IMR-90 (cell line): Measurements from ENCODE around the gene PPP1R37.

Experiments
- MAZ ChIP-seq: IDR thresholded peaks from 2 replicates; pipeline ENCODE4 v1.6.1; 2012; ENCODE audit warnings: low read depth, mild to moderate bottlenecking, low read length, improper control_type of control experiment, moderate library complexity, borderline replicate concordance
- TF ChIP-seq, protein P1 (sequence below): conservative IDR thresholded peaks from 2 replicates; pipeline ENCODE4 v1.5.1; 2012; ENCODE audit warnings: mild to moderate bottlenecking, low read depth, low read length, improper control_type of control experiment

GRCh38 chr19:45149129-45149528 is 56.1 kb downstream of the PPP1R37 start:
- TF ChIP-seq MAZ: no peak
- TF ChIP-seq, protein P1, sequence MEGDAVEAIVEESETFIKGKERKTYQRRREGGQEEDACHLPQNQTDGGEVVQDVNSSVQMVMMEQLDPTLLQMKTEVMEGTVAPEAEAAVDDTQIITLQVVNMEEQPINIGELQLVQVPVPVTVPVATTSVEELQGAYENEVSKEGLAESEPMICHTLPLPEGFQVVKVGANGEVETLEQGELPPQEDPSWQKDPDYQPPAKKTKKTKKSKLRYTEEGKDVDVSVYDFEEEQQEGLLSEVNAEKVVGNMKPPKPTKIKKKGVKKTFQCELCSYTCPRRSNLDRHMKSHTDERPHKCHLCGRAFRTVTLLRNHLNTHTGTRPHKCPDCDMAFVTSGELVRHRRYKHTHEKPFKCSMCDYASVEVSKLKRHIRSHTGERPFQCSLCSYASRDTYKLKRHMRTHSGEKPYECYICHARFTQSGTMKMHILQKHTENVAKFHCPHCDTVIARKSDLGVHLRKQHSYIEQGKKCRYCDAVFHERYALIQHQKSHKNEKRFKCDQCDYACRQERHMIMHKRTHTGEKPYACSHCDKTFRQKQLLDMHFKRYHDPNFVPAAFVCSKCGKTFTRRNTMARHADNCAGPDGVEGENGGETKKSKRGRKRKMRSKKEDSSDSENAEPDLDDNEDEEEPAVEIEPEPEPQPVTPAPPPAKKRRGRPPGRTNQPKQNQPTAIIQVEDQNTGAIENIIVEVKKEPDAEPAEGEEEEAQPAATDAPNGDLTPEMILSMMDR: no peak
